Endothelial cell of umbilical vein (primary cell): ENCODE data around the gene KISS1R. TPM values are rescaled to one million over a fixed set of nuclear protein-coding genes. Genes with fewer than 3 reads are reported as not detected.
"Not testable (repeated sequence)": the region's sequence is repeated elsewhere in the genome, so short reads cannot be mapped to it uniquely, and the experiment has no call there.

Source experiments
- BruUV-seq: library from RNA; stranded (reverse); fragments of 400-500 nt; replicated peaks from 2 replicates; lab custom pipeline; 2021; lab: Mats Ljungman, UMichigan
- CTCF ChIA-PET: fragments of 300-600, 350-600 bp; sonication (Branson Sonifier 250); formaldehyde crosslinking; loops from one replicate; lab custom pipeline; 2021; ENCODE audit warnings: antibody characterized with exemption, inconsistent platforms; lab: Charles Lee
- POLR2A ChIA-PET: fragments of 300-600, 350-600 bp; sonication (Branson Sonifier 250); formaldehyde crosslinking; loops from one replicate; lab custom pipeline; 2021; ENCODE audit warnings: antibody characterized with exemption, inconsistent platforms; lab: Charles Lee
- DNase-seq: peaks from one replicate; pipeline ENCODE4 v3.0.0-alpha.2; 2011; ENCODE audit warnings: low read depth, low spot score
- FAIRE-seq: peaks from 2 replicates; lab custom pipeline; 2011; peaks lifted over from hg19 to GRCh38; lab: Jason Lieb, UNC
- H2AFZ ChIP-seq: 2 replicates; pipeline ENCODE4 v1.6.0; 2012; ENCODE audit warnings: low read depth, low read length, control low read depth, inconsistent platforms
- H3K27ac ChIP-seq: 2 replicates; pipeline ENCODE4 v1.5.1; 2011; ENCODE audit warnings: low read depth, mild to moderate bottlenecking, control low read depth, low read length, moderate library complexity; ENCODE audit not compliant: insufficient read depth
- H3K27me3 ChIP-seq, 2 experiments: 2 replicates each; pipeline versions ENCODE4 v1.6.0 to v1.6.1; 2011; ENCODE audit warnings: low read length in 2 of 2, mixed read lengths in 1 of 2; ENCODE audit not compliant: control insufficient read depth in 2 of 2, insufficient read depth in 2 of 2
- H3K36me3 ChIP-seq, 2 experiments: 2 replicates in 1 of 2; 3 replicates in 1 of 2; pipeline ENCODE4 v1.5.1; 2011; ENCODE audit warnings: low read length in 2 of 2, mild to moderate bottlenecking in 1 of 2, moderate library complexity in 1 of 2; ENCODE audit not compliant: control insufficient read depth in 2 of 2, insufficient read depth in 2 of 2; ENCODE audit errors: extremely low read depth in 1 of 2
- H3K4me1 ChIP-seq: 3 replicates; pipeline ENCODE4 v1.5.1; 2011; ENCODE audit warnings: mild to moderate bottlenecking, low read length; ENCODE audit not compliant: control insufficient read depth, insufficient read depth; ENCODE audit errors: extremely low read depth
- H3K4me2 ChIP-seq: 2 replicates; pipeline ENCODE4 v1.6.1; 2011; ENCODE audit warnings: low read length, control low read depth, mixed read lengths; ENCODE audit not compliant: insufficient read depth
- H3K4me3 ChIP-seq, 3 experiments: fragments of 200-600 bp in 1 of 3; sonication (generic), shearing (Covaris generic) in 1 of 3; replicated peaks in 1 of 3; 2 replicates each; pipeline ENCODE4 v1.5.1; 2011 to 2016; ENCODE audit warnings: control low read depth in 3 of 3, low read length in 3 of 3, mild to moderate bottlenecking in 2 of 3, inconsistent platforms in 1 of 3, low read depth in 1 of 3, moderate library complexity in 1 of 3; ENCODE audit not compliant: insufficient read depth in 1 of 3
- H3K79me2 ChIP-seq: 2 replicates; pipeline ENCODE4 v1.6.0; 2012; ENCODE audit warnings: low read length, inconsistent platforms; ENCODE audit not compliant: control insufficient read depth, insufficient read depth
- H3K9ac ChIP-seq: replicated peaks from 2 replicates; pipeline ENCODE3; 2011; ENCODE audit warnings: low read length, control low read depth; ENCODE audit not compliant: insufficient read depth; ENCODE audit errors: extremely low read depth
- H3K9me1 ChIP-seq: replicated peaks from 3 replicates; pipeline ENCODE4 v1.6.0; 2011; ENCODE audit warnings: mild to moderate bottlenecking, low read length; ENCODE audit not compliant: control insufficient read depth, insufficient read depth; ENCODE audit errors: extremely low read depth
- H3K9me3 ChIP-seq: replicated peaks from 2 replicates; pipeline ENCODE4 v1.5.1; 2012; ENCODE audit warnings: low read length, inconsistent platforms; ENCODE audit not compliant: control insufficient read depth, insufficient read depth
- H4K20me1 ChIP-seq: replicated peaks from 2 replicates; pipeline ENCODE3; 2011; ENCODE audit warnings: mild to moderate bottlenecking, low read length; ENCODE audit not compliant: control insufficient read depth, insufficient read depth; ENCODE audit errors: extremely low read depth
- CTCF ChIP-seq, 2 donors: IDR thresholded peaks; 1 replicate in 1 of 2; 2 replicates in 1 of 2; pipeline ENCODE4 v1.5.1; 2011; ENCODE audit warnings: low read length in 2 of 2, mild to moderate bottlenecking in 2 of 2, moderate library complexity in 2 of 2, control low read depth in 1 of 2, inconsistent platforms in 1 of 2, low read depth in 1 of 2; ENCODE audit not compliant: insufficient read depth in 1 of 2; ENCODE audit errors: extremely low read depth in 1 of 2
- FOS ChIP-seq: IDR thresholded peaks from 2 replicates; pipeline ENCODE4 v1.6.1; 2011; ENCODE audit warnings: mild to moderate bottlenecking, low read length, moderate library complexity, borderline replicate concordance; ENCODE audit not compliant: insufficient read depth
- GATA2 ChIP-seq: IDR thresholded peaks from 2 replicates; pipeline ENCODE4 v1.7.0; 2011; ENCODE audit warnings: low read depth, mild to moderate bottlenecking, moderate library complexity, mixed read lengths, low read length; ENCODE audit not compliant: insufficient read length, insufficient read depth
- JUN ChIP-seq: IDR thresholded peaks from 2 replicates; pipeline ENCODE4 v1.6.1; 2011; ENCODE audit warnings: borderline replicate concordance, low read depth; ENCODE audit not compliant: insufficient read length, insufficient read depth
- POLR2AphosphoS5 ChIP-seq: IDR thresholded peaks from 2 replicates; pipeline ENCODE4 v1.6.1; 2012; ENCODE audit warnings: low read depth, mild to moderate bottlenecking, control low read depth, low read length, moderate library complexity; ENCODE audit not compliant: insufficient read depth
- dilution Hi-C: fragments of 300-500 bp; cut with MboI; formaldehyde crosslinking; loops from one replicate; pipeline ENCODE4 v1.15.0; 2019; ENCODE audit warnings: low sequenced_read_pairs; ENCODE audit not compliant: extremely low pct_ligation_motif_present
- intact Hi-C: fragments of 100-400 bp; cut with micrococcal nuclease; formaldehyde crosslinking; loops from one replicate; pipeline ENCODE4 v1.10.0; 2022
- polyA plus RNA-seq, 4 experiments: library from polyadenylated mRNA; depleted of rRNA in 3 of 4; stranded (reverse) in 3 of 4; unstranded in 1 of 4; fragments of >200 nt; gene quantifications; 2 replicates each; pipeline versions ENCODE4 v1.2.1 to v1.2.3, GENCODE V29; 2011 to 2012; ENCODE audit warnings: missing spikeins in 1 of 4
- total RNA-seq: library from RNA; stranded (reverse); gene quantifications from 2 replicates; pipeline ENCODE4 v1.2.3, GENCODE V29; 2021
- TF ChIP-seq, protein P1 (sequence below): IDR thresholded peaks from 2 replicates; pipeline ENCODE4 v1.6.1; 2011; ENCODE audit not compliant: insufficient read depth, insufficient read length

Gene KISS1R
- total and polyA plus RNA-seq, 2 donors (not counting 3 experiments of a cell fraction or from before 2014, with no cell fraction given): not detected

DNA sequence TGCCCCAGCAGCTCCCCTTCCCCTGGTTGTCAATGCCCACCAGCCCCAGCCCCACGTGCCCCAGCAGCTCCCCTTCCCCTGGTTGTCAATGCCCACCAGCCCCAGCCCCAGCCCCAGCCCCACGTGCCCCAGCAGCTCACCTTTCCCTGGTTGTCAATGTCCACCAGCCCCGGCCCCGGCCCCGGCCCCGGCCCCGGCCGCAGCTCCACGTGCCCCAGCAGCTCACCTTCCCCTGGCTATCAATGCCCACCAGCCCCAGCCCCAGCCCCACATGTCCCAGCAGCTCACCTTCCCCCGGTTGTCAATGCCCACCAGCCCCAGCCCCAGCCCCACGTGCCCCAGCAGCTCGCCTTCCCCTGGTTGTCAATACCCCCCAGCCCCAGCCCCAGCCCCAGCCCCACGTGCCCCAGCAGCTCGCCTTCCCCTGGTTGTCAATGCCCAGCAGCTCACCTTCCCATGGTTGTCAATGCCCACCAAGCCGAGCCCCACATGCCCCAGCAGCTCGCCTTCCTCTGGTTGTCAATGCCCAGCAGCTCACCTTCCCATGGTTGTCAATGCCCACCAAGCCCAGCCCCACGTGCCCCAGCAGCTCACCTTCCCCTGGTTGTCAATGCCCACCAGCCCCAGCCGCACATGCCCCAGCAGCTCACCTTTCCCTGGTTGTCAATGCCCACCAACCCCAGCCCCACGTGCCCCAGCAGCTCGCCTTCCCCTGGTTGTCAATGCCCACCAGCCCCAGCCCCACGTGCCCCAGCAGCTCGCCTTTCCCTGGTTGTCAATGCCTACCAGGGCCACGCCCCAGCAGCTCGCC is 38.2 kb upstream of the KISS1R start:
- intact Hi-C loops, H4K20me1 ChIP-seq, dilution Hi-C loops, POLR2A ChIA-PET, H3K79me2 ChIP-seq, H3K9me3 ChIP-seq, H3K9ac ChIP-seq, BruUV-seq, H3K4me3 ChIP-seq, H3K4me1 ChIP-seq, FAIRE-seq, H3K27ac ChIP-seq, DNase-seq, H3K4me2 ChIP-seq, H3K9me1 ChIP-seq, H2AFZ ChIP-seq, H3K27me3 ChIP-seq: not testable (repeated sequence)
- CTCF ChIA-PET: interaction anchor here (1.7 to 2.4 kb wide), 4 partner anchors 14 to 22 kb away, joined by 4 to 11 read pairs (median 6); partner anchors contain the start of genes MED16 and RNU6-9
- H3K36me3 ChIP-seq: peaks cover 0 to 37% of the 10 kb centered on the region in 2 experiments

DNA sequence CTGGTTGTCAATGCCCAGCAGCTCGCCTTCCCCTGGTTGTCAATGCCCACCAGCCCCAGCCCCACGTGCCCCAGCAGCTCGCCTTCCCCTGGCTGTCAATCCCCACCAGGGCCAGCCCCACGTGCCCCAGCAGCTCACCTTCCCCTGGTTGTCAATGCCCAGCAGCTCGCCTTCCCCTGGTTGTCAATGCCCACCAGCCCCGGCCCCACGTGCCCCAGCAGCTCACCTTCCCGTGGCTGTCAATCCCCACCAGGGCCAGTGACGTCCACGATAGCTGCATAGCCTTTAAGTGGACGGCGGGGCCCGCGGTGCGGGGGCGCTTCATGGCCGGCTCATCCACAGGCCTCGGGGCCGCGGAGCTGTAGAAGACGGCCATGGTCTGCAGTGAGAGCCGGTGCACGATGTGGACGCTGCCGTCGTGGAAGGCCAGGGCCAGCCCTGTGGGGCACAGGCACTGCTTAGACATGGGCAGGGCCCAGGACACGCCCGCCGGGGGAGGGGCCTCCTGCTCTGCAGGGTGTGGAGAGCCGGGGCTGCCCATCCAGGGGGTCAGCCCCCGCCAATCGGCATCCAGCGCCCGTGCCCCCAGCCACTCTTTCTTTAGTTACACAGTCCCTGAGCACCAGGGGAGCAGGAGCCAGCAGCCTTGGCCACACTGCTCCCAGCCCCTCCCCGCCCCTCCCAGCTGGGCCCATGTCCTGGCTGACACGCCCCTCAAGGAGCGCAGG is 37.3 kb upstream of the KISS1R start:
- Histone ChIP-seq H2AFZ (no peak overlapping the region), H3K9ac (no peak overlapping the region), H3K9me3 (no peaks in the 10 kb centered on the region), H3K36me3 (peaks cover 0 to 37% of the 10 kb centered on the region in 2 experiments), H3K27ac (no peak overlapping the region), H3K27me3 (no peaks in the 10 kb centered on the region), H4K20me1 (no peaks in the 10 kb centered on the region), H3K9me1 (no peaks in the 10 kb centered on the region), H3K79me2 (no peaks in the 10 kb centered on the region), H3K4me3 (no peak overlapping the region), H3K4me1 (no peaks in the 10 kb centered on the region), H3K4me2 (no peak overlapping the region)
- TF ChIP-seq GATA2 (no peak), JUN (no peak), FOS (no peak), POLR2AphosphoS5 (no peak), CTCF (IDR thresholded peaks at IDR 0.05; ENCODE audit: extremely low read depth in 1 of 2, insufficient read depth in 1 of 2, low read depth in 1 of 2, low read length in 2 of 2) (no peak)
- TF ChIP-seq, protein P1, sequence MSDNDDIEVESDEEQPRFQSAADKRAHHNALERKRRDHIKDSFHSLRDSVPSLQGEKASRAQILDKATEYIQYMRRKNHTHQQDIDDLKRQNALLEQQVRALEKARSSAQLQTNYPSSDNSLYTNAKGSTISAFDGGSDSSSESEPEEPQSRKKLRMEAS: no peak
- dilution Hi-C loops: no loop called here
- DNase-seq (no peak), FAIRE-seq (no peak)
- BruUV-seq: no TSS peak
- POLR2A ChIA-PET: no interaction called here
- intact Hi-C loops: no loop called here
- CTCF ChIA-PET: interaction anchor here (1.8 kb wide), 1 partner anchor 23 kb away, joined by 4 read pairs; no protein-coding TSS in a partner anchor
